Mesendoderm (in vitro differentiated cells): Measurements from ENCODE around the gene PDGFD.

Experiments
- DNase-seq: peaks from one replicate; pipeline ENCODE4 v3.0.0; 2013
- H2AK5ac ChIP-seq: 2 replicates; pipeline ENCODE4 v1.6.1; 2013; ENCODE audit warnings: low read length, inconsistent platforms
- H2BK120ac ChIP-seq: 2 replicates; pipeline ENCODE4 v1.6.1; 2013; ENCODE audit warnings: low read depth, mild to moderate bottlenecking, low read length, moderate library complexity, mixed read lengths
- H2BK15ac ChIP-seq: replicated peaks from 2 replicates; pipeline ENCODE4 v1.6.1; 2013; ENCODE audit warnings: low read depth, mild to moderate bottlenecking, moderate library complexity
- H2BK5ac ChIP-seq: 2 replicates; pipeline ENCODE4 v1.6.1; 2013; ENCODE audit warnings: low read length, inconsistent platforms
- H3K18ac ChIP-seq: 2 replicates; pipeline ENCODE4 v1.6.1; 2013; ENCODE audit warnings: mild to moderate bottlenecking, low read length, mixed read lengths
- H3K23ac ChIP-seq: one replicate; pipeline ENCODE4 v1.6.1; 2013; ENCODE audit warnings: low read length
- H3K27ac ChIP-seq: 2 replicates; pipeline ENCODE4 v1.5.1; 2013; ENCODE audit warnings: low read depth, mild to moderate bottlenecking, inconsistent platforms, low read length, moderate library complexity
- H3K27me3 ChIP-seq: 2 replicates; pipeline ENCODE4 v1.6.1; 2013; ENCODE audit warnings: low read length, control low read depth, mild to moderate bottlenecking, inconsistent platforms; ENCODE audit not compliant: insufficient read depth, poor library complexity
- H3K36me3 ChIP-seq: 2 replicates; pipeline ENCODE4 v1.6.1; 2013; ENCODE audit warnings: low read length, inconsistent platforms; ENCODE audit not compliant: control insufficient read depth, insufficient read depth
- H3K4ac ChIP-seq: one replicate; pipeline ENCODE4 v1.6.1; 2013; ENCODE audit warnings: low read depth, mild to moderate bottlenecking, low read length, moderate library complexity
- H3K4me1 ChIP-seq: 2 replicates; pipeline ENCODE4 v1.6.1; 2013; ENCODE audit warnings: low read depth, low read length, inconsistent platforms; ENCODE audit not compliant: control insufficient read depth
- H3K4me2 ChIP-seq: 2 replicates; pipeline ENCODE4 v1.6.1; 2013; ENCODE audit warnings: low read length
- H3K4me3 ChIP-seq: 2 replicates; pipeline ENCODE4 v1.5.1; 2013; ENCODE audit warnings: mild to moderate bottlenecking, low read length
- H3K56ac ChIP-seq: one replicate; pipeline ENCODE4 v1.6.1; 2013; ENCODE audit warnings: low read length
- H3K79me1 ChIP-seq: 2 replicates; pipeline ENCODE4 v1.6.1; 2013; ENCODE audit warnings: low read length, inconsistent platforms
- H3K79me2 ChIP-seq: 2 replicates; pipeline ENCODE4 v1.6.1; 2013; ENCODE audit warnings: mild to moderate bottlenecking, low read length; ENCODE audit not compliant: control insufficient read depth, insufficient read depth
- H3K9ac ChIP-seq: 2 replicates; pipeline ENCODE4 v1.6.1; 2013; ENCODE audit warnings: low read length, inconsistent platforms
- H4K5ac ChIP-seq: one replicate; pipeline ENCODE4 v1.6.1; 2013; ENCODE audit warnings: low read length
- H4K8ac ChIP-seq: one replicate; pipeline ENCODE4 v1.6.1; 2013; ENCODE audit warnings: low read depth, mild to moderate bottlenecking, control low read depth, low read length, moderate library complexity
- WGBS: extraction: QIAGEN DNeasy Blood & Tissue Kit; methylation state at CpG from one replicate; pipeline ENCODE4 v1.1.7; 2013; ENCODE audit warnings: low lambda C conversion rate, missing lambda C conversion rate; ENCODE audit not compliant: insufficient coverage; ENCODE audit errors: extremely low coverage; 5-methylcytosine and 5-hydroxymethylcytosine counted together

The PDGFD gene

DNA sequence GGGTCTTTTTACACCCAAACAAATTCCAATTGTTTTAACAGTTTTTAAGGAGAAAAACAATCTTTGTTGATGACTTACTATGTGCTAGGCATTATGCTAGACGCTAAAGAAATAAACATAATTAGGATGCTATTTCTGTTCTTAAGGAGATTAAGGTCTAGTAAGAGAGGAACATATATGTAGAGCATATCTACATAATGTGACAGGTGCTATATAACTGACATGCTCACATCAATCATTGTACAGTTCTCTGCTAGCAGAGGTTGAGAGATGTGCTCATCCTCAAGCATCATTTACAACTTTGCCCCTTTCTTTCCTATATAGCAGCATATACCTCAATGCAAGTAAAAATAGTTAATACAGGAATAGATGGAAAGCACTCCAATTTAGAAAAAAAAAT is 37.5 kb downstream of the PDGFD start:
- Histone ChIP-seq H2AK5ac (no peak overlapping the region), H3K79me2 (no peaks in the 10 kb centered on the region), H3K4ac (no peak overlapping the region), H3K56ac (no peak overlapping the region), H3K36me3 (no peaks in the 10 kb centered on the region), H3K18ac (no peak overlapping the region), H2BK120ac (no peak overlapping the region), H2BK5ac (no peak overlapping the region), H3K4me1 (no peaks in the 10 kb centered on the region), H3K4me2 (no peak overlapping the region), H3K79me1 (no peaks in the 10 kb centered on the region), H3K27me3 (no peaks in the 10 kb centered on the region), H2BK15ac (no peak overlapping the region), H4K8ac (no peak overlapping the region), H3K23ac (no peak overlapping the region), H3K4me3 (no peak overlapping the region), H3K27ac (no peak overlapping the region), H3K9ac (no peak overlapping the region), H4K5ac (no peak overlapping the region)
- DNase-seq = no peak
- WGBS = no CpG with 5 or more reads among the region's 1 CpG

DNA sequence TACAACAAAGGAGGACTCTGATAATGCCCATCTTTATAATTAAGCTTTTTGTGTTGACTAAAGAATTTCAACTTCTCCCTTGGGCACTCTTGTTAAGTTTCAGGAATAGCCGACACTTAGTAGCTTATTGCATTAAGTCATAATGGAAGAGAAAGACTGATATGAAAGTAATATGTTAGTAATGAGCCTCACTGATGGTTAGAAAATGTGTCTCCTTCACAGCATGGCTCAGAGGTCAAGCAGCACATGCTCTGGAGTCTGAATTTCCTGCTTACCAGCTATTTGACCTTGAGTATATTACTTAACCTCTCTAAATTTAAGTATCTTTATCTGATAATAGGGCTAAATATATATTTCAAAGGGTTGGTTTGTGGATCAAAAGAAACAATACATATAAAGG is 39.0 kb downstream of the PDGFD start:
- no peak overlapping the region for H2BK5ac ChIP-seq
- no peak overlapping the region for H3K56ac ChIP-seq

GRCh38 chr11:104122836-104123235 is 41.1 kb downstream of the PDGFD start:
- Histone ChIP-seq H4K8ac (no peak overlapping the region), H3K27ac (no peak overlapping the region), H3K79me2 (no peaks in the 10 kb centered on the region), H3K79me1 (no peaks in the 10 kb centered on the region), H3K4me2 (no peak overlapping the region), H3K56ac (no peak overlapping the region), H3K23ac (no peak overlapping the region), H3K36me3 (no peaks in the 10 kb centered on the region), H2BK5ac (no peak overlapping the region), H3K27me3 (no peaks in the 10 kb centered on the region), H3K4ac (no peak overlapping the region), H3K18ac (no peak overlapping the region), H2BK120ac (no peak overlapping the region), H3K9ac (no peak overlapping the region), H2AK5ac (no peak overlapping the region), H3K4me3 (no peak overlapping the region), H4K5ac (no peak overlapping the region), H3K4me1 (no peaks in the 10 kb centered on the region), H2BK15ac (no peak overlapping the region)
- DNase-seq = no peak
- no CpG with 5 or more reads among the region's 2 CpGs for WGBS

More for the DNA sequence above, 39.0 kb downstream of the PDGFD start:
- H3K4me3 ChIP-seq = no peak overlapping the region
- H2AK5ac ChIP-seq = no peak overlapping the region
- H3K27me3 ChIP-seq = no peaks in the 10 kb centered on the region
- H3K9ac ChIP-seq = no peak overlapping the region
- no peak overlapping the region for H3K4ac ChIP-seq
- no peak overlapping the region for H4K5ac ChIP-seq
- H3K18ac ChIP-seq = no peak overlapping the region
- H3K23ac ChIP-seq = no peak overlapping the region
- H2BK15ac ChIP-seq = no peak overlapping the region
- H3K4me2 ChIP-seq = no peak overlapping the region
- DNase-seq = no peak
- H3K36me3 ChIP-seq = no peaks in the 10 kb centered on the region
- H3K79me1 ChIP-seq = no peaks in the 10 kb centered on the region
- no peak overlapping the region for H3K27ac ChIP-seq
- WGBS = no CpG with 5 or more reads among the region's 1 CpG
- no peak overlapping the region for H2BK120ac ChIP-seq
- H3K4me1 ChIP-seq = no peaks in the 10 kb centered on the region
- H4K8ac ChIP-seq = no peak overlapping the region
- H3K79me2 ChIP-seq = no peaks in the 10 kb centered on the region

DNA sequence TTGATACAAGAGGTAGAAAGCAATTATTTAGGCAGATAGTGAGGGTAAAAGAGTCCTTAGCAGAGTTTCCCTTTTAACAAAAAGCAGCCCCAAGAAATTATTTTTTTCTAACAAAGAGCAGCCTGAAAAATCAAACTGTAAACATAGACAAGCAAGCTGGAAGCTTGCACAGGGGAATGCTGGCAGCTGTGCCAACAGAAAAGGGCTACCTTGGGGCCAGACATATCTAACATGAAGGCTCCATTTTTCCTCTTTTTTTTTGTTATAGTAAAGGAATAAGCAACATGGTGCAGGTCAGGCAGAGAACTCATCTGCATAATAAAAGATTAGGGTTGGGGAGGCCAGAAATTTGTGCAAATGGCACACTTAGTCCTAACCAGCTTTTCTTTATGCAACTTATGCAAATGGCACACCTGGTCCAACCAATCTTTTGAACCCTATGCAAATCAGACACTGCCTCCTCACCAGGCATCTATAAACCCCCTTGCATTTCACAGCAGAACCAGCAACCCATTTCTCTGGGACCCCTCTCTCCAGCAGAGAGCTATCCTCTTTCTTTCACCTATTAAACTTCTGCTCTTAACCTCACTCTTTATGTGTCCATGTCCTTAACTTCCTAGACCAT is 41.8 kb downstream of the PDGFD start:
- Histone ChIP-seq H3K36me3 (no peaks in the 10 kb centered on the region), H3K4me1 (no peaks in the 10 kb centered on the region), H3K4ac (no peak overlapping the region), H3K23ac (no peak overlapping the region), H3K79me1 (no peaks in the 10 kb centered on the region), H2AK5ac (no peak overlapping the region), H3K4me2 (no peak overlapping the region), H3K27me3 (no peaks in the 10 kb centered on the region), H3K79me2 (no peaks in the 10 kb centered on the region), H4K5ac (no peak overlapping the region), H3K27ac (no peak overlapping the region), H2BK15ac (no peak overlapping the region), H3K4me3 (no peak overlapping the region), H3K18ac (no peak overlapping the region), H4K8ac (no peak overlapping the region), H2BK120ac (no peak overlapping the region), H3K9ac (no peak overlapping the region), H2BK5ac (no peak overlapping the region), H3K56ac (no peak overlapping the region)
- no peak for DNase-seq

DNA sequence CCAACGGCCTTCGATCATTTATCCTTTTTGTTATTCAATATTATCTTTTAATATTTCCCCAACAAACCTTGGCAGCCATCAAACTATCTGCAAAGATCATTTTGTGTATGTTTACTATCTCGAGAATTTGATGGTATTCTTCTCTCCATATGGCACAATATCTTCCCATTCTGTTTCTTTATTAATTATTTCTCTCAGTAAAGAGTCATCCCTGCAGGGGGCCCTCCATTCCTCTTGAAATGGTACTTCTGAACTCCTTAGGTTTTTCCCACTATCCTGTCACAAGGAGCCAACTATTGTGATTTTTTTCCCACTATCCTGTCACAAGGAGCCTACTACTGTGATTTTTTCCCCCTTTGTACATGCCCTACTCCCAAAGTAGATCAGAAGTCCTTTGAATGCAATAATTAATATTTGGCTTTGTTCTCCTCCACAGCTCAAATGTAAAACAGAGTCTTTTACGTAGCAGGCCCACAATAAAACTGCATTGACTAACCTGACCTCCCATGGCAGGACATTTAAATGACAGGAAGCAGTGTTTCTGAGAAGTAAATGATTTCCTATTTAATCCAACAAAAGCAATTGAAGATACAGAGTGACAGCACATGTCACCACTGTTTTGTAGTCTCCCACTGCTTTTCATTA is 43.3 kb downstream of the PDGFD start:
- H3K36me3 ChIP-seq = no peaks in the 10 kb centered on the region
- H3K18ac ChIP-seq = no peak overlapping the region
- H2BK120ac ChIP-seq = no peak overlapping the region
- no peak for DNase-seq
- H4K5ac ChIP-seq = no peak overlapping the region
- no peak overlapping the region for H3K9ac ChIP-seq
- H3K4me1 ChIP-seq = no peaks in the 10 kb centered on the region
- H2AK5ac ChIP-seq = no peak overlapping the region
- H2BK15ac ChIP-seq = no peak overlapping the region
- H3K4me2 ChIP-seq = no peak overlapping the region
- H3K4me3 ChIP-seq = no peak overlapping the region
- no peaks in the 10 kb centered on the region for H3K27me3 ChIP-seq
- H2BK5ac ChIP-seq = no peak overlapping the region
- H3K56ac ChIP-seq = no peak overlapping the region
- no peak overlapping the region for H3K23ac ChIP-seq
- H4K8ac ChIP-seq = no peak overlapping the region
- no peak overlapping the region for H3K4ac ChIP-seq
- no peak overlapping the region for H3K27ac ChIP-seq
- 100% methylated on average over 2 of the region's 4 CpGs for WGBS
- H3K79me1 ChIP-seq = no peaks in the 10 kb centered on the region
- no peaks in the 10 kb centered on the region for H3K79me2 ChIP-seq
